Measurements from ENCODE around the gene CYP2A13.
A peak's percentile ranks its signal among the peaks of the same experiment; 100 is the strongest.
"Not testable (repeated sequence)": the region's sequence is repeated elsewhere in the genome, so short reads cannot be mapped to it uniquely, and the experiment has no call there.

CYP2A13 gene

GRCh38 chr19:41131186-41131585, 42.9 kb downstream of the CYP2A13 start:
- TF ChIP-seq CTCF (IDR thresholded peaks at IDR 0.05; ENCODE audit: low read depth, low read length, missing control alignments): no peak
- no peak for DNase-seq (ENCODE audit: low read depth)
- in situ Hi-C loops (cut with HindIII; ENCODE audit: low sequenced_read_pairs): no loop called here

GRCh38 chr19:41133260-41133659, 45.0 kb downstream of the CYP2A13 start:
- TF ChIP-seq CTCF (IDR thresholded peaks at IDR 0.05; ENCODE audit: low read depth, low read length, missing control alignments): no peak
- in situ Hi-C loops (cut with HindIII; ENCODE audit: low sequenced_read_pairs): no loop called here

More at GRCh38 chr19:41131186-41131585, 42.9 kb downstream of the CYP2A13 start:
- no peak overlapping the region for H3K4me3 ChIP-seq (ENCODE audit: low read depth, low read length)

GRCh38 chr19:41134616-41135015, 46.4 kb downstream of the CYP2A13 start:
- no peak for DNase-seq (ENCODE audit: low read depth)
- in situ Hi-C loops (cut with HindIII; ENCODE audit: low sequenced_read_pairs): no loop called here
- TF ChIP-seq CTCF (IDR thresholded peaks at IDR 0.05; ENCODE audit: low read depth, low read length, missing control alignments): no peak

More at GRCh38 chr19:41133260-41133659, 45.0 kb downstream of the CYP2A13 start:
- no peak for DNase-seq (ENCODE audit: low read depth)
- H3K4me3 ChIP-seq (ENCODE audit: low read depth, low read length): no peak overlapping the region

GRCh38 chr19:41135390-41136384, 47.4 kb downstream of the CYP2A13 start:
- H3K4me3 ChIP-seq (ENCODE audit: low read depth, low read length): peak overlapping the region; percentile 28
- DNase-seq (ENCODE audit: low read depth); in situ Hi-C loops (cut with HindIII; ENCODE audit: low sequenced_read_pairs): not testable (repeated sequence)

More at GRCh38 chr19:41134616-41135015, 46.4 kb downstream of the CYP2A13 start:
- no peak overlapping the region for H3K4me3 ChIP-seq (ENCODE audit: low read depth, low read length)

- TF ChIP-seq CTCF (IDR thresholded peaks at IDR 0.05; ENCODE audit: low read depth, low read length, missing control alignments): no peak
- no peak overlapping the region for H3K4me3 ChIP-seq (ENCODE audit: low read depth, low read length)
- in situ Hi-C loops (cut with HindIII; ENCODE audit: low sequenced_read_pairs): no loop called here
- no peak for DNase-seq (ENCODE audit: low read depth)
Measured at GRCh38 chr19:41136636-41137455, 48.6 kb downstream of the CYP2A13 start.

GRCh38 chr19:41144403-41144802, 56.2 kb downstream of the CYP2A13 start:
- in situ Hi-C loops (cut with HindIII; ENCODE audit: low sequenced_read_pairs): no loop called here
- no peak overlapping the region for H3K4me3 ChIP-seq (ENCODE audit: low read depth, low read length)
- peak; percentile 49 for DNase-seq (ENCODE audit: low read depth)
- TF ChIP-seq CTCF (IDR thresholded peaks at IDR 0.05; ENCODE audit: low read depth, low read length, missing control alignments): peak; percentile 74

Data from astrocyte of the cerebellum (primary cell).